Measurements from ENCODE around the gene OCIAD2.
"Not testable (repeated sequence)": the region's sequence is repeated elsewhere in the genome, so short reads cannot be mapped to it uniquely, and the experiment has no call there.

Gene OCIAD2

GRCh38 chr4:48907706-48908477 is 1.3 kb upstream of the OCIAD2 start:
- no peak for FAIRE-seq

GRCh38 chr4:48905363-48906015 is 1.1 kb downstream of the OCIAD2 start:
- FAIRE-seq = peak; percentile 38
- DNase-seq (ENCODE audit: insufficient read length, low spot score) = peak; percentile 49

More at GRCh38 chr4:48907706-48908477, 1.3 kb upstream of the OCIAD2 start:
- DNase-seq (ENCODE audit: insufficient read length, low spot score) = no peak

- FAIRE-seq = no peak
- DNase-seq (ENCODE audit: insufficient read length, low spot score) = no peak
Measured at GRCh38 chr4:48904541-48905142, 1.9 kb downstream of the OCIAD2 start.

- FAIRE-seq (no peak), DNase-seq (ENCODE audit: insufficient read length, low spot score) (no peak)
Measured at GRCh38 chr4:48904101-48904500, 2.5 kb downstream of the OCIAD2 start.

- FAIRE-seq = no peak
- DNase-seq (ENCODE audit: insufficient read length, low spot score) = no peak
Measured at GRCh38 chr4:48902266-48902665, 4.3 kb downstream of the OCIAD2 start.

GRCh38 chr4:48901196-48901595 is 5.4 kb downstream of the OCIAD2 start:
- no peak for DNase-seq (ENCODE audit: insufficient read length, low spot score)
- FAIRE-seq = no peak

GRCh38 chr4:48899950-48900349 is 6.6 kb downstream of the OCIAD2 start:
- FAIRE-seq (no peak), DNase-seq (ENCODE audit: insufficient read length, low spot score) (no peak)

- no peak for DNase-seq (ENCODE audit: insufficient read length, low spot score)
- no peak for FAIRE-seq
Measured at GRCh38 chr4:48899432-48899749, 7.2 kb downstream of the OCIAD2 start.

- no peak for DNase-seq (ENCODE audit: insufficient read length, low spot score)
- no peak for FAIRE-seq
Measured at GRCh38 chr4:48898733-48899431, 7.7 kb downstream of the OCIAD2 start.

GRCh38 chr4:48896845-48897244 is 9.7 kb downstream of the OCIAD2 start:
- no peak for DNase-seq (ENCODE audit: insufficient read length, low spot score)
- FAIRE-seq = no peak

GRCh38 chr4:48891028-48891619 is 15.4 kb downstream of the OCIAD2 start:
- DNase-seq (ENCODE audit: insufficient read length, low spot score) = no peak
- no peak for FAIRE-seq

GRCh38 chr4:48889750-48890149 is 16.8 kb downstream of the OCIAD2 start:
- not testable (repeated sequence) for FAIRE-seq; DNase-seq (ENCODE audit: insufficient read length, low spot score)

- not testable (repeated sequence) for FAIRE-seq; DNase-seq (ENCODE audit: insufficient read length, low spot score)
Measured at GRCh38 chr4:48881646-48882045, 24.9 kb downstream of the OCIAD2 start.

- no peak for FAIRE-seq
Measured at GRCh38 chr4:48879561-48880442, 26.8 kb downstream of the OCIAD2 start.

GRCh38 chr4:48877827-48878535 is 28.6 kb downstream of the OCIAD2 start:
- FAIRE-seq = no peak
- no peak for DNase-seq (ENCODE audit: insufficient read length, low spot score)

More at GRCh38 chr4:48879561-48880442, 26.8 kb downstream of the OCIAD2 start:
- no peak for DNase-seq (ENCODE audit: insufficient read length, low spot score)

- not testable (repeated sequence) for DNase-seq (ENCODE audit: insufficient read length, low spot score); FAIRE-seq
Measured at GRCh38 chr4:48864696-48865095, 41.9 kb downstream of the OCIAD2 start.

- FAIRE-seq (no peak), DNase-seq (ENCODE audit: insufficient read length, low spot score) (no peak)
Measured at GRCh38 chr4:48863728-48864127, 42.8 kb downstream of the OCIAD2 start.

GRCh38 chr4:48862661-48863060 is 43.9 kb downstream of the OCIAD2 start:
- DNase-seq (ENCODE audit: insufficient read length, low spot score) = no peak
- no peak for FAIRE-seq

- FAIRE-seq (no peak), DNase-seq (ENCODE audit: insufficient read length, low spot score) (no peak)
Measured at GRCh38 chr4:48862038-48862437, 44.5 kb downstream of the OCIAD2 start.
